HG03196 (cell line): ENCODE measurements around the gene PREPL.
"Not testable (repeated sequence)": the region's sequence is repeated elsewhere in the genome, so short reads cannot be mapped to it uniquely, and the experiment has no call there.

ENCODE experiments used
- ATAC-seq: cut with Tn5 transposase; IDR thresholded peaks from one replicate; pipeline ENCODE4 v1.9.1; 2021; ENCODE audit not compliant: unreplicated experiment

PREPL gene

DNA sequence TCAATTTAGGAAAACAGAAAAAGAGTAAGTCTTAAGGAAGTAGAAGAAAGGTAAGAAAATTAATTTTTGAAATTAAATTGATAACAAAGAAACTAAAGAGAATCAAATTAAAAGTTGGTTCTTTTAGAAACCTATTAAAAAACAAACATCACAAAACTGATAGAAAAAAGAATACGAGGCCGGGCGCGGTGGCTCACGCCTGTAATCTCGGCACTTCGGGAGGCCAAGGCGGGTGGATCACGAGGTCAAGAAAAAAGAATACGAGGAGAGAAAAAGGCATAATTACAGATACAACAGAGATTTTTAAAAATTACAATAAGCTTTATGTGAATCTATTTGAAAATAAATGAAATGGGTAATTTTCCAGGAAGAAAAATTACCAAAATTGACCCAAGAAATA lies 11.8 kb downstream of the PREPL start:
- ATAC-seq = no peak

DNA sequence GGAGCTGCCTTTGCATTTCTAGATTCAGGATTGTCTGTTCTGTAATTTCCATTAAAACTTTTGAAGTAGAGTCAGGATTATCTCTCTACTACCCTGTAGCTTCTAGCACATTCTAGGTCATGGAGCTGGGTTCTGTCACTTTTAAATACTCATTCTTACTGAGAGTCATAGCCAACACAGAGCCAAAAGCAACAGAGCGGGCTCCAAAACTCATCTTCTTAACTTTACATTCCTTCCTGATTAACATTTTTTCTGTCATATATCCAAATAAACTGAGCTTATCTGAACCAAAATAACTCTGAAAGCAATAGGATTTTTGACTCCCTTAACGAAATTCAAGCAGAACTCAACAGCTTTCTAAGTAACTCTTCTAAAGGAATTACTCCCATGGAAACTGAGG lies 12.9 kb downstream of the PREPL start:
- no peak for ATAC-seq

DNA sequence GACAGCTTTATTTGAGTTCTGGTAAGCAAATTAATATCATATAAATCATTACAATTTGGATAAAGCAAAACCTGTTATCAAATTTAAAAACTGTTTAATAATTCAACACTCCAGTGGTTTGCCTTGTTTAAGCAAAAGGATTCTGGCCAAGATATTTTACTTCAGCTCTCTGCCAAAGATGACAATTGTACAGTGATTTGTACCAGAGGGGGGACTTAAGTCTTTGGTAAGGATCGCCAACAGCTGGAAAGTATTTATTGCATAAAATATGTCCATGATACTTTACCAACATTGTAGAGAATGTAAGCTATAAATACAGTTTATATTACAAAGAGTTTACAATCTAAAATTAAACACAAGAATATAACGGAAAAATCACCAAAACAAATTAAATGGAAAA lies 13.8 kb downstream of the PREPL start:
- ATAC-seq = no peak

DNA sequence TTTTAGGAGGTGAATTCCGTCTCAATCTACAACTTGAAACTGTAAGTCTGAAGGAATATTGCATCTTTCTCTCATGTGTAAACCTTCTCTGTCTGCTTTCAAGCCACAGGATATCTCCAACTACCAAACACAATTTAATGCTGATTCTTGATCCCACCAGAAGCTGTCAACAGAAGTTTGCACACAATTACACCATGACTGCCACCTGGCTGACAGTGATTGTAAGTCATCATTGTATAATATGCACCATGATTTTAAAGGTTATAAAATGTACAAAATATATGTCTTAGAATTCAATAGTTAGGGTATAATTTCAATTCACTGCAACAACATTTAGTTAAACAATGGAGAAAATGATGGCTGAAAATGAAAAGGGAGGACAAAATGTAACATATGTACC lies 18.4 kb downstream of the PREPL start:
- no peak for ATAC-seq

DNA sequence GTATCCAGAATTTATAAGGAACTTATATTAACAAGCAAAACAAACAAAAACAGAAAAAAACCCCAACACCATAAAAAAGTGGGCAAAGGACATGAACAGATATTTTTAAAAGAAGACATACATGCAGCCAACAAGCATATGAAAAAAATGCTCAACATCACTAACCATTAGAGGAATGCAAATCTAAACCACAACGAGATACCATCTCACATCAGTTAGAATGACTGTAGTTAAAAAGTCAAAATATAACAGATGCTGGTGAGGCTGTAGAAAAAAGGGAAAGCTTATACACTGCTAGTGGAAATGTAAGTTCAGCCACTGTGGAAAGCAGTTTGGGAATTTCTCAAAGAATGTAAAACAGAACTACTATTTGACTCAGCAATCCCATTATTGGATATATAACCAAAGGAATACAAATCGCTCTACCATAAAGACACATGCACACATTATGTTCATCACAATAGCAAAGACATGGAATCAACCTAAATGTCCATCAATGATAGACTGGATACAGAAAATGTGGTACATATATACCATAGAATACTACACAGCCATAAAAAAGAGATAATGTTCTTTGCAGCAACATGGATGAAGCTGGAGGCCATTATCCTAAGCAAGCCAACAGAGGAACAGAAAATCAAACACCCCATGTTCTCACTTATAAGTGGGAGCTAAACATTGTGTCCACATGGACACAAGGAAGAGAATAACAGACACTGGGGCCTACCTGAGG lies 25.3 kb downstream of the PREPL start:
- ATAC-seq = no peak

DNA sequence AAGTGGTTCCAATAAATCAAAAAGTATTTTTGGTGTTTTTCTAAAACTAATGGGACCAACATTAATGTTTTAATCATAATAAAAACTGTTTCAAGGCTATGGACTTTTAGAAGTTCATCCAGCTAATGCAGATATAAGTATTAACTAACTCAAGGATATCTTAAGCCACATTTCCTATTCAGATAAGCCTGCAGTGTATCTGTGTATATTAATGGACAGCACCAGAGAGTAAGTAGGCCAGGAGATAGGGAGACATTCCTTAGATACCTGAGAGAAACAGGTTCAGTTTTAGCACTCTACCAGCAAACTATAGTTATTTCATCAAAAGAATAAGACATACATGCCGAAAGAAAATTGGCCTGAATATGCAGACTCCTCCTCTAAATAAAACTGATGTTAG lies 27.3 kb downstream of the PREPL start:
- no peak for ATAC-seq

DNA sequence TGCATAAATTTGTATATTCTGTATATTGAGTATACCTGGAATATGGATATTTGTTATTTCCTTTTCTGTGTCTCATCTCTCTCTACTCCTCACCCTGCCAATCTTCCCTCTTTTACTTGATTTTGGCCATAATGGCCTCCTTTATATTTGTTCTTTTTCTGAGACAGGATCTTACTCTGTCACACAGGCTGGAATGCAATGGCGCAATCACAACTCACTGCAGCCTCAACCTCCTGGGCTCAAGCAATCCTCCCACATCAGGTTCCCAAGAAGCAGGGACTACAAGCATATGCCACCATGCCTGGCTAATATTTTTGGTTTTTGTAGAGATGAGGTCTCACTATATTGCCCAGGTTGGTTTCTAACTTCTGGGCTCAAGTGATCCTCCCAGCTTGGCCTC lies 30.5 kb downstream of the PREPL start:
- ATAC-seq = no peak

DNA sequence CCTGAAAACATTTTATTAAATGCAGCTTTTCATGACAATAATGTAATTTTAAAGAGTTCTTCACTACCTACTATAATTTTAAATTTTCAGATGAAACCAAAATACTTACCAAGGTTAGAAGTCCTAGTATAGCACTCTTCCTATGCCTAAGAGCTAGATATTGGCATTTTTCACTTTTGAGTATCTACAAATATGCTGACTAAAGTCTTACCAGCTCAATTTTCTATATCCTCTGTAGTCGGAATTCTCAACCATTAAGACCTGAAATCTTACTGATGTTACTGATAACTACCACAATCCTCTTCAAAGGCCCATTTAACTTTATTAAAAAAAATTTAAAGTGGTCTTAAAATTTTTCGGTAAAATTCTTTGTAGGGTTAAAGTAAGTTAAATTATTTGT lies 32.0 kb downstream of the PREPL start:
- no peak for ATAC-seq

DNA sequence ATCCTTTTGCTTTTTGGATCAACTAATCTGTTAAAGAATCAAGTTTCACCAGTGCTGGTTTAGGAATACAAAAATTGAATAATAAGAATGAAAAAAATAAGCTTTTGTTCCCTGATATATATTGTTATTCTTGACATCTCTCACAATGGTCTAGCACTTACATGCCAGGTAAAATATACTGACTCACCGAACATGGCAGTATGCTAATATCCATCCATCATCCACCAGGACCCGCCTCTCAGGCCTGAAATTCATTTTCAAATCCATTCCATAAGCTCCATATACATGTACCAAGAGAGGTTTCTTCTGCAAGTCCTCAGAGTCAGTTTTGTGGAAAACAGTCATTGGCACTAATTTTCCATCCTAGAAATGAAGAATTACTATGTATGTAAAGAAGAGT lies 32.5 kb downstream of the PREPL start:
- no peak for ATAC-seq

DNA sequence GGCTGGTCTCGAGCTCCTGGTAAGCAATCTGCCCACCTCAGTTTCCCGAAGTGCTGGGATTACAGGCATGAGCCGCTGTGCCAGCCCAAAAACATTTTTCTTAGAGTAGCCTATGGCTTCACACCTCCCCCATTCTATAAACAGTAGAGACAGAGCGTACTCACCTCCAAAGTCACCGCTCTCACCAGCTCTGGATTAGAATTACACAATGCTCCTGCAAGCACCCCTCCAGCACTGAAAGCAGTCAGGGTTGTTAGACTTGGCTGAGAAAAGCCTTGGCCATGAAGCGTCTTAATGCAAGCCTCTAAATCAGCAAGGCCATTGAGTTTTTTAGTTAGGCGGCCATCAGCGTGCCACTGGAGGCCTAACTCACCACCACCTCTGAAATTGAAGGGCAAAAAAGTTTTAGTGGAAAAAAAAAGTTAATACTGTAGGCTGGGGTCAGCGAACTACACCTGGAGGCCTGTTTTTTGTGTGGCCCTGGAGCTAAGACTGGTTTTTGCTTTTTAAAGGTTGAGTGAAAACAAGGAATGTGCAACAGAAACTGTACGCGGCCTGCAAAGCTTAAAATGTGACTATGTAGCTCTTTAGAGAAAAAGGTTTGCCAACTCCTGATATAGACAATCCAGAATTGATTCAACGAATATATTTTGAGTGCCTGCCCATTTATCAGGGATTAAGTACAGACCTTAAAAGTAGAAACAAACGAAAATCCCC lies 34.6 kb downstream of the PREPL start:
- ATAC-seq = no peak

DNA sequence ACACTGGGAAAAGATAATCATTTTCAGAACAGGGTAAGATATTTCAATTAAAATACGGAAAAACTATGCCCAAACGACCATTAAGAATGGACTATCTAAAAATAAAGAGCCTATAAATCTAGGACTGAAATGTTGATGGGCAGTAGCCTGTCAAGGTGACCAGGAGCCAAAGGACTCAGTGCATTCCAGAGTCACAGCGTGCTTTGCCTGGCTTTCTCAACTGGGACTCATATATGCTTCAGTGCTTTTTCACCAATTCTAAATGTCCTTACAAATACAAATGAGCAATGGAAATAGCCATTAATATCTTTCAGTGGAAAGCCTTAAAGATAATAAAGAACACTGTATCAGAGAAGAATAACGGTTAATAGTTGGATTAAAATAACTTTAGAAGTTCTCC lies 35.4 kb downstream of the PREPL start:
- ATAC-seq = no peak

DNA sequence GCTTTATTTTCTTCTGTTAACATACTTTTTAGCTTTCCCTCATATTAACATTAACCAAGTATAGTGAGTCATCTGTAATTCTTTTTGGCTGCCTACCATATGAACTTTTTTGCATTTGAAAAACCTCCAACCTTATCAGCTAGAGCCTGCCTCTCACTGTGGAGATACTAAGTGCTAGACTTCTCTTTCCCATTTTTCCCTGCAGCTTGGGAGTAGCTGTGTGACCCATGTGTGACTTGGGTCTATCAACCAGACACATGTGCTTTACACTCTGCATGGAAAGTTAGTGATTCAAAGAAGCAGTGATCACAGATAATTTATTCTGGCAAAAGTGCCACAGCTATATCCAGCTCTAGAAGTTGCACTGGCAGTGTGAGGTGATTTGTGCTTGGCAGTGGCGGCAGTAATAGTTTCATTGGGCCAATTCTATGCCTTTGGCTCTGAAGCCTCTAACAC lies 36.3 kb downstream of the PREPL start:
- ATAC-seq = no peak

DNA sequence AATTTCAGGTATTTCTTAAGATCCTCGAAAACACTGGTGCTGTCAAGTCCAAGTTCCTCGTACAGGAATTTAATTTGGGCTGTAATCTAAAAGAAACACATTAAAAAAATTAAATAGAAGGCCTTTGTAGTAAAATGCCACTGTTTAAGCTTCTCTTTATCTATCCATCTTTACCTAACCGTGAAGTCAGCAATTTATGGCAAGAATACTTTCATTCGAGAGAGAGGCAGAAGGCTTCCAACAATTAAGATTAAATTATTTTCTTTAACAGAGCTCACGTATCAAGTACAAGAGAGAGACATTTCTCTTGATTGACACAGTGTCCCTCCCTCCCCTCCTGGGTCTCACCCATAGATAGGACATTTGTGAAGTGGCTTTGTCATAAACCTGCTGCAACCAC lies 39.9 kb downstream of the PREPL start:
- ATAC-seq = no peak

DNA sequence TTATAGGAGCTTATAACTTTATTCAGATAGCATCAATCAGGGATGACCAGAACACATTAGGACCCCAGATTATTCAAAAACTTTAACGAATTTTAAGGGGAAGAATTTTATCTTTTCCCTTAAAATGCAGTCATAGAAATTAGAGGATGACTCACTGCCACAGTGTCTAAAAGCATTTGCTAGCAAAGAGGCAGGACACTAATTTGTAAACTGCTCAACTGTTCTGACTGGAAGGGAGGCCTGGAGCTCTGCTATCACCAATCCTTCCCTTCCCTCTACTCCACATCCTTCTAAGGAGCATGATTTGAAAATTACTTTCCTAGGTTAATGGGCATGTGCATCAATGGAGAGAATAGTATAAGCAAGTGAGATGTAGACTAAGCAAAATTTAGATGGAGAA lies 40.5 kb downstream of the PREPL start:
- ATAC-seq = no peak

DNA sequence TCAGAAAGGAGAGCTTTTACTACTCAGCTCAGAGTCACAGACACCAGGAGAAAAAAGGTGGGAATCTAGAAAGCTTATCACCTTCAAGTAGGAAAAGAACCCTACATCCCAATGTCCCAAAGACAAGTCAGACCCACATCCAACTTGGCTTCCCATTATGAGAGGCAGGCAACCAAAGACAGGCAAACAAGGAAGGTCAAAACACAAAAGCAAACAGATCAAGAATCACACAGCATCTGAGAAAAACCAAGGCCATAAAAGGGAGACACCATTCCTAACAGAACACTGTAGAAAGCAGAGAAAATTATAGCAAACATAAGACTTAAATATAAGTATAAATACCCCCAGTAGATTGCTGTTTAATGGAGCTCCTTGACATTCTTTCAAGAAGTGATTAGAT lies 45.3 kb downstream of the PREPL start:
- ATAC-seq = no peak

DNA sequence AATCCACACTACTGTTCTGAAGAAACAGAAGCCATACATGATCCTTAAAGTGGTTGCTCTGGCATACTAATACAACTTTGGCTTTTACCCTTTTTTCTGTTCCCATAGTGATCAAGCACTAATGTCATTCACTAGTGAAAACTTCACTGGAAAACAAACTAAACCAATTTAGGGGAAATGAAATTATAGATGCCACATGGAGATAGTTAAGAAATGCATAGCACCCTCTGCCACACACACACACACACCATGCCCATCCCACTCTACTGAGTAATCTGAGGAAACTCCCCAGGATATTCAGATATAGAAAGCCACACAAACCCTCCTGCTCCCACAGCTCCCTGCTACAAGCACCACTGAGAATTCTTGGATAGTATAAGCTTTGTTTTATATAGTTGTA lies 46.9 kb downstream of the PREPL start:
- ATAC-seq = no peak

DNA sequence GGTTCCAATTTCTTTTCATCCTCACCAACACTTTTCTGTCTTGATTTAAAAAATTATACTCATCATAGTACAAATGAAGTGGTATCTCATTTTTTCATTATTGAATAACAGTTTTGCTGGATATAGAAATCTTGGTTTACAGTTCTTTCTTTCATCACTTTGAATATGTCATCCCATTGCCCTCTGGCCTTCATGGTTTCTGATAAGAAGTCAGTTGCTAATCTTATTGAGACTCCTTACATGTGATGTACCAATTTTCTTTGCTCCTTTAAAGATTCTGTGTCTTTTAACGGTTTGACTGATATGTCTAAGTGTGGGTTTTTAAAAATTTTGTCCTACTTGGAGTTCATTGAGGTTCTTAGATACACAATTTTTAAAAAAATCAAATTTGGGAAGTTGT lies 51.0 kb downstream of the PREPL start:
- no peak for ATAC-seq

DNA sequence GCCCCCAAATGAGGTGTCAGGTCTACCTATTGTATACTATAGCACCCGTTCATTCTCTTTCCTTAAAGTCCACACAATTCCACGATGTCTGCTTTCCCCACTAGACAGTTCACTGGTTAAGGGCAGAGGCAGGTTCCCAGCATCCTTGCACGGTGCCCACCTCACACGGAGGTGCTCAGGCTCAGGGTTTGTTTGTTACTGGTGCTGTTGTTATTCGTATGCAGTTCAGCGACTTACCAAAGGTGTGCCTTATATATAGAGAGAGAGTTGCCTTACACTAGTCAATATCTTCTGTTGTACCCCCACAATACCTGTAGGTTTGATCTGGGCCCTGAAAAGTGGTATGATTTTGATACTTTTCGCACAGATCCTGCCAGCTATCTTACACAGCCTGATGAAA lies 55.4 kb downstream of the PREPL start:
- ATAC-seq = no peak

DNA sequence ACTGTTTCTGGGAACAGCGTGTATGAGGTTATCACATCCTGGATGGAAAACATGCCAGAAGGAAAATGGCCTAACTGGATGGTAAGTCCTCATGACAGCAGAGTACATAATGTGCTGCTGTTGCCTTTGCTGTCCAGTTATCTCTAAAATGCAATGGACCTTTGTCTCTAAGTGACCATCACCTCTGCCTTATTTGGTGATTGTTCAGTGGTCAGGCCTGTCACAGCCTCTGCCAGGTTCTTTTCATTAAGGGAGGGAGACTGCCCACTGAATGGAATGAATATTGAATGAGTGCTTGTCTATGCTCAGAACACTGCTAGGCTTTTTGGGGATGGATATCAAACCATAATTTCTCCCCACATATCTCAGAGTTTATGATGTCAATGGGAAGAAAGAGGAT lies 57.0 kb downstream of the PREPL start:
- ATAC-seq = no peak

DNA sequence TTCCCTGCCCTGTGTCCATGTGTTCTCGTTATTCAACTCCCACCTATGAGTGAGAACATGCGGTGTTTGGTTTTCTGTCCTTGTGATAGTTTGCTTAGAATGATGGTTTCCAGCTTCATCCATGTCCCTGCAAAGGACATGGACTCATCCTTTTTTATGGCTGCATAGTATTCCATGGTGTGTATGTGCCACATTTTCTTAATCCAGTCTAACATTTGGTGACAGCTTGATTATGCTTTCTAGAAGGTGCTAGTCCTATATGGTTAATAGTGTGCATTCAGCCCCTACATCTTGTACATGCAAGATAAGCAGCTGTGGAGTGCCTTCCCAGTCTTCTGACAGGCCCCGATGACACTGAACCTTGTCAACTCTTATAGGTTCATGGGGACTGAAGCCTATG lies 57.5 kb downstream of the PREPL start:
- not testable (repeated sequence) for ATAC-seq

DNA sequence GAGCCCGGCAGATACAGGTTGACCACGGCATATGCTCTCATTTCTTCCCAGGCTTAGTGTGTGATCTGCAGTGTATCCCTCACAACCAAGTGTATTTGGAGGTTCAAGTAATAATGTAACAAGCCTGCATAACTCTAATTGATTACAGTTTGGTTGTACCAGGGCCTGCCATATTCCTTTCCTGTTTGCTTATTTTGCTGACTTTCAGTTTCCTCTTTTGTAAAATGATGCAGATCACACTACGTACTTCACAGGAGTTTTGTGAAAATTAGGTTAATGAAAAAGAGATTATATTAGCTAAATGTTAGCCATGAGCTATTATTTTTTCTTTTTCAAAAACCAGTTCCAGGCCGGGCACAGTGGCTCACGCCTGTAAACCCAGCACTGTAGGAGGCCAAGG lies 60.2 kb downstream of the PREPL start:
- no peak for ATAC-seq

DNA sequence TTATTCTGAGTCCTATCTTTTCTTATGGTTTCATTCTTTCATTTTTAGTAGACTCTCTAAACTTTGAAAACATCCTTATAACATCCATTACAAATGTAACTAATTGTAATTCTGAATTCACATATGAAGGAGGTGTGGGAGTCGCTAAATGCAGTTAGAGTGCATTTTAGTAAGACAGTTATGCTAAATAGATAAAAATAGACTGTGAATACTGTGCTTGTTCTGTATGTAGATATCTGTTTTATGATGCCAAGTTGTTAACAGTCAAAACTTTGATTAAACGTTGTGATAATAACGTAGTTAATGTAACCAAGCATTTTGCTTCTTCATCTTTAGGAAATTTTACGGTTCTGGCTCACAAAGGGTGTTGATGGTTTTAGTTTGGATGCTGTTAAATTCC lies 61.7 kb downstream of the PREPL start:
- ATAC-seq = no peak

DNA sequence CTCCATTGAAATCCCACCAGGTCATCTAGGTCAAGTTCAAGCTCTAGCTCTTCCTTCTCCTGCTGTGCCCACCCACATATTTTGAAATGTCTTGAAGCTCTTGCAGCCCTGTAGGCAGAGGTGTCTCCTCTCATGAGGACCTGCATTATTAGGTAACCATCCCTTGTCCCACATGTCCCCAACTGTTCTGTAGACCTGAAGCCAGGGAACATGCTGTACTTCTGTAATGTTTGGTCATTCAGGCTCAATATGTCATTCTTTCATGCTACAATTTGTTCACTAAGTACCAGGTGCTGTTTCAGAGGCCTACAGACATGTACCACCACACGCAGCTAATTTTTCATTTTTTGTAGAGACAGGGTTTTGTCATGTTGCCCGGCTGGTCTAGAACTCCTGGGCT lies 63.9 kb downstream of the PREPL start:
- ATAC-seq = no peak
